ENCODE data around the gene AKAP8.

- TF ChIP-seq CTCF (conservative IDR thresholded peaks at IDR 0.05; ENCODE audit: low read length): no peak
- TF ChIP-seq EZH2phosphoT487 (IDR thresholded peaks at IDR 0.05; ENCODE audit: borderline replicate concordance, low read depth, low read length): no peak
Measured at GRCh38 chr19:15317392-15318071, 62.1 kb downstream of the AKAP8 start.

Data from OCI-LY7 (cell line).